Iris pigment epithelial cell (primary cell): Measurements from ENCODE around the gene FAM20C.

Experiments
- DNase-seq: peaks from one replicate; pipeline ENCODE4 v3.0.0-alpha.2; 2011; ENCODE audit warnings: low read depth

FAM20C gene

GRCh38 chr7:159370-160270 is 32.8 kb upstream of the FAM20C start:
- DNase-seq = no peak

- no peak for DNase-seq
Observed at GRCh38 chr7:160958-161725, 31.2 kb upstream of the FAM20C start.

- no peak for DNase-seq
Observed at GRCh38 chr7:162632-163297, 29.6 kb upstream of the FAM20C start.

GRCh38 chr7:163298-163695 is 29.1 kb upstream of the FAM20C start:
- no peak for DNase-seq

GRCh38 chr7:163971-164881 is 28.1 kb upstream of the FAM20C start:
- DNase-seq = no peak

GRCh38 chr7:164882-165660 is 27.3 kb upstream of the FAM20C start:
- no peak for DNase-seq

- no peak for DNase-seq
Observed at GRCh38 chr7:165661-166337, 26.6 kb upstream of the FAM20C start.

GRCh38 chr7:166338-167060 is 25.9 kb upstream of the FAM20C start:
- no peak for DNase-seq

GRCh38 chr7:167090-167855 is 25.1 kb upstream of the FAM20C start:
- no peak for DNase-seq

GRCh38 chr7:167976-168791 is 24.2 kb upstream of the FAM20C start:
- DNase-seq = no peak

- DNase-seq = no peak
Observed at GRCh38 chr7:169276-170172, 22.8 kb upstream of the FAM20C start.

- DNase-seq = no peak
Observed at GRCh38 chr7:170551-171363, 21.6 kb upstream of the FAM20C start.

GRCh38 chr7:171364-171904 is 20.9 kb upstream of the FAM20C start:
- no peak for DNase-seq

GRCh38 chr7:171912-172515 is 20.4 kb upstream of the FAM20C start:
- no peak for DNase-seq

- no peak for DNase-seq
Observed at GRCh38 chr7:173209-173918, 19.0 kb upstream of the FAM20C start.
